OCI-LY7 (cell line): ENCODE results near the gene RIMS4.

ENCODE experiments used
- CTCF ChIP-seq: fragments of 200-600 bp; sonication (generic); conservative IDR thresholded peaks from 2 replicates; pipeline ENCODE4 v1.5.1; 2014; ENCODE audit warnings: mild to moderate bottlenecking, antibody characterized with exemption, low read length, moderate library complexity, mixed read lengths
- EZH2phosphoT487 ChIP-seq: fragments of 200-600 bp; sonication (generic); IDR thresholded peaks from 2 replicates; pipeline ENCODE4 v1.6.1; 2018; ENCODE audit warnings: low read depth, borderline replicate concordance, mild to moderate bottlenecking, mixed run types, antibody characterized with exemption, low read length, moderate library complexity, mixed read lengths

DNA sequence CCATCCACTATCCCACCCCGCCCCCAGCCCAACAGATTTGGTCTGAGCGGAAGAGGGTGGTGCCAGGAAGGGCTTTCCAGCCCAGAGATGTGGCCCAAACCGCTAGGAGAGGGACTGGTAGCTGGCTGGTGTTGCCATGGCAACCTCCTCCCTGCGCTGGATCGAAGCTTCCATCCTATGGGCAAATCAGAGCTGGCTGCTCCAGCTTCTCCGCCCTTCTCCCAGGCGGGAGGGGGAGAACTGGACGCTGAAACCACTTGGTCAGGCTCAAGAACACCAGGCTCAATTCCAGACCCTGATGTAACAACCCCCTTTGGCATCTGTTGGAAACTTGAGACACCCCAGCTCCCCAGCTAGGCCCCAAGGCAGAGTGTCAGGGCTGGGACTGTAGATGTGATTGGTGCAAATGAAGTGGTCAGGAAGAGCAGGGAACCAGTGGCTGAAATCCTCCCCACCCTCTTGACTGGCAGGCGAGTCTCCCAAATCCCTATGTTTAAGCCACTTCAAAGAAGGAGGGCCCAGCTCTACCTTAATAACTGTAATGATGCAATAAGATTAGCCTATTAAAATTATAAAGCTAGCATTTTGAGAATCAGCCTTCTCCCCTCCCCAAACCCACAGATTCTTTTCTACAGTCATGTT is 4.2 kb downstream of the RIMS4 start:
- TF ChIP-seq CTCF: no peak
- no peak for TF ChIP-seq EZH2phosphoT487
